Transverse colon (tissue), 4 donors: ENCODE data around the gene ZPLD1. TPM values are rescaled to one million over a fixed set of nuclear protein-coding genes. Genes with fewer than 3 reads are reported as not detected.

Source experiments
- DNase-seq: peaks from one replicate; pipeline ENCODE4 v3.0.0-alpha.2; 2019
- H3K27ac ChIP-seq, 4 donors: fragments of 200-600 bp; sonication (generic); 2 replicates each; pipeline ENCODE4 v1.5.1; 2016 to 2018; ENCODE audit warnings: inconsistent platforms in 4 of 4
- H3K27me3 ChIP-seq: fragments of 200-600 bp; sonication (generic); 2 replicates; pipeline ENCODE4 v1.5.1; 2017; ENCODE audit warnings: inconsistent platforms
- H3K36me3 ChIP-seq, 4 donors: fragments of 200-600 bp; sonication (generic); 2 replicates each; pipeline ENCODE4 v1.5.1; 2017 to 2019; ENCODE audit warnings: inconsistent platforms in 4 of 4
- H3K4me1 ChIP-seq, 4 donors: fragments of 200-600 bp; sonication (generic); 2 replicates each; pipeline ENCODE4 v1.5.1; 2017 to 2020; ENCODE audit warnings: inconsistent platforms in 4 of 4
- H3K4me3 ChIP-seq, 4 donors: fragments of 200-600 bp; sonication (generic); 1 replicate in 1 of 4; 2 replicates in 3 of 4; pipeline versions ENCODE4 v1.5.1 to v1.6.1; 2017 to 2019; ENCODE audit warnings: inconsistent platforms in 4 of 4
- H3K9me3 ChIP-seq, 2 donors: fragments of 200-600 bp; sonication (generic); 2 replicates each; pipeline ENCODE4 v1.5.1; 2017 to 2019; ENCODE audit warnings: inconsistent platforms in 2 of 2
- CTCF ChIP-seq, 5 experiments: fragments of 200-600 bp in 3 of 5; fragments of 450-650 bp in 2 of 5; sonication (generic) in 3 of 5; IDR thresholded peaks; 1 replicate in 2 of 5; 2 replicates in 3 of 5; pipeline ENCODE4 v1.5.1; 2016 to 2017; ENCODE audit warnings: antibody characterized with exemption in 5 of 5, inconsistent platforms in 3 of 5, mild to moderate bottlenecking in 2 of 5, moderate library complexity in 1 of 5
- EP300 ChIP-seq: sonication (generic); formaldehyde crosslinking; IDR thresholded peaks from one replicate; pipeline ENCODE4 v1.6.1; 2017; ENCODE audit warnings: antibody characterized with exemption, low read depth
- POLR2A ChIP-seq: fragments of 450-650 bp; IDR thresholded peaks from one replicate; pipeline ENCODE4 v1.6.1; 2016; ENCODE audit warnings: antibody characterized with exemption, mild to moderate bottlenecking, moderate library complexity
- POLR2AphosphoS5 ChIP-seq, 3 donors: sonication (generic); formaldehyde crosslinking; IDR thresholded peaks; one replicate each; pipeline ENCODE4 v1.6.1; 2016; ENCODE audit warnings: antibody characterized with exemption in 3 of 3
- WGBS, 2 donors: methylation state at CpG; one replicate each; pipeline ENCODE4 v1.1.5; 2018; ENCODE audit warnings: low coverage in 1 of 2; 5-methylcytosine and 5-hydroxymethylcytosine counted together
- in situ Hi-C, 4 donors: fragments of 200-750 bp; cut with MboI; loops; one replicate each; pipeline versions ENCODE4 v1.15.0 to v1.15.1; 2017; ENCODE audit warnings: low sequenced_read_pairs in 3 of 4, low pct_ligation_motif_present in 1 of 4, low pct_unique_long_range_greater_than_20kb in 1 of 4
- intact Hi-C: fragments of 100-400 bp; cut with DNase I; formaldehyde crosslinking; loops from one replicate; pipeline ENCODE4 v1.15.1; 2023; ENCODE audit warnings: low total_unique reads
- total RNA-seq, 4 donors: library from RNA; depleted of rRNA; stranded (reverse); fragments of >200 nt; gene quantifications; one replicate each; pipeline ENCODE4 v1.1.0, GENCODE V29; 2016

ZPLD1 gene
- not detected for total RNA-seq

- H3K27me3 ChIP-seq: no peaks in the 10 kb centered on the region
- intact Hi-C loops: no loop called here
- H3K4me1 ChIP-seq: no peaks in the 10 kb centered on the region
- H3K27ac ChIP-seq: no peak within 1 kb of the TSS
- no peak for DNase-seq
- in situ Hi-C loops: no loop called here
- no peak for TF ChIP-seq POLR2A
- no peak for TF ChIP-seq CTCF (IDR thresholded peaks at IDR 0.05)
- H3K9me3 ChIP-seq: no peaks in the 10 kb centered on the region
- H3K36me3 ChIP-seq: no peaks in the 10 kb centered on the region
- H3K4me3 ChIP-seq: no peak within 1 kb of the TSS
These were observed at the start of gene ZPLD1 for GRCh38 chr3:102434715-102435114. ZPLD1 (plus strand) TSS chr3:102435015; CDS start chr3:102438488, 3,473 bp downstream.

- Histone ChIP-seq H3K4me3 (no peak overlapping the region), H3K27ac (no peak overlapping the region), H3K9me3 (no peaks in the 10 kb centered on the region), H3K36me3 (no peaks in the 10 kb centered on the region), H3K4me1 (no peaks in the 10 kb centered on the region), H3K27me3 (no peaks in the 10 kb centered on the region)
- no peak for TF ChIP-seq POLR2AphosphoS5 (IDR thresholded peaks at IDR 0.05)
- no peak for TF ChIP-seq CTCF (IDR thresholded peaks at IDR 0.05)
- WGBS, 2 donors: 59 to 74% methylated on average over 7 of the region's 7 CpGs
- intact Hi-C loops (no loop called here), in situ Hi-C loops (no loop called here)
- DNase-seq: no peak
These were observed 44.5 kb upstream of the ZPLD1 start for GRCh38 chr3:102390171-102390864.

GRCh38 chr3:102390916-102391315 lies 43.9 kb upstream of the ZPLD1 start:
- WGBS, 2 donors: 56 to 58% methylated on average over 1 of the region's 1 CpG
- Histone ChIP-seq H3K27ac (no peak overlapping the region), H3K4me3 (no peak overlapping the region), H3K4me1 (no peaks in the 10 kb centered on the region), H3K9me3 (no peaks in the 10 kb centered on the region), H3K27me3 (no peaks in the 10 kb centered on the region), H3K36me3 (no peaks in the 10 kb centered on the region)
- no peak for DNase-seq
- in situ Hi-C loops (no loop called here), intact Hi-C loops (no loop called here)
- TF ChIP-seq EP300: no peak
- no peak for TF ChIP-seq POLR2AphosphoS5 (IDR thresholded peaks at IDR 0.05)
- TF ChIP-seq CTCF (IDR thresholded peaks at IDR 0.05): no peak
- TF ChIP-seq POLR2A: no peak

- TF ChIP-seq POLR2AphosphoS5 (IDR thresholded peaks at IDR 0.05) (no peak), POLR2A (no peak), CTCF (IDR thresholded peaks at IDR 0.05) (no peak), EP300 (no peak)
- no peaks in the 10 kb centered on the region for H3K4me1 ChIP-seq
- in situ Hi-C loops: no loop called here
- no peak for DNase-seq
- no peaks in the 10 kb centered on the region for H3K27me3 ChIP-seq
- H3K36me3 ChIP-seq: no peaks in the 10 kb centered on the region
- no peaks in the 10 kb centered on the region for H3K9me3 ChIP-seq
- 54 to 65% methylated on average over 2 of the region's 2 CpGs for WGBS, 2 donors
- H3K4me3 ChIP-seq: no peak overlapping the region
- no peak overlapping the region for H3K27ac ChIP-seq
- intact Hi-C loops: no loop called here
These were observed 43.3 kb upstream of the ZPLD1 start for GRCh38 chr3:102391491-102391890.
